Measurements from ENCODE around the gene FPR1.
"Not testable (repeated sequence)": the region's sequence is repeated elsewhere in the genome, so short reads cannot be mapped to it uniquely, and the experiment has no call there.

Gene FPR1

DNA sequence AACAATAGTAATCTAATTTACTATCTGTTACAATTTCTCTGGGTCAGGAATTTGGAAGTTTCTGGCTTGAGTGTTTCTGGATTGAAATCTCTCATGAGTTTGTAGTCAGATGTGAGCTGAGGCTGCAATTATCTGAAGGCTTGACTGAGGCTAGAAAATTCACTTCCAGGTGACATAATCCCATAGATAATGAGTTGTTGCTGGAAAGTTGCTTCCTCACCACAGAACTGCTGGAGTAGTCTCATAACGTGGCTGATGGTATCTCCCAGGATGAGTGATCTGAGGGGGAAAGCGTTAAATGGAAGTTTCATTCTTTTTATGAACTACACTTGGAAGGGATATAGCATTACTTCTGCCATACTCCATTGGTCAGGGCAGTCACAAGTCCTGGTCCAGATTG lies 28.0 kb upstream of the FPR1 start:
- no peak for DNase-seq (ENCODE audit: low read depth, low spot score)

DNA sequence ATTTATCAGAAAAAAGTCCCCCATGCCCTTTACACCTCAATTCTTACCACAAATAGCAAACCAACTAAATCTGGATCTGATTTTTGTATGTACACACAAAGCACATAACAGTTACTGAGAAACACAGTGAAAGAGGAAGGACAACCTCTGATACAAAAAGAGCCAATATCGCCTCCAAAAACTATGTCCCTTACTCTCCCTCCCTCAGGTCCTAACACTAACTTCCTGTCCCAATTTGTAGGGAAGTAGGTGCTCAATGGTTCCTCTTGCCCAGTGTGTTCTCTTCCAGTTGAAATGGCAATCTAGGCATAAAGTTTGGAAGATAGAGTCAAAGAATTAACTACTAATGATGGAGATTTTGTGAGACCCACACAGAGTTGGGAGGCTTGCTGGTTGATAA lies 27.5 kb upstream of the FPR1 start:
- DNase-seq (ENCODE audit: low read depth, low spot score), result no peak

DNA sequence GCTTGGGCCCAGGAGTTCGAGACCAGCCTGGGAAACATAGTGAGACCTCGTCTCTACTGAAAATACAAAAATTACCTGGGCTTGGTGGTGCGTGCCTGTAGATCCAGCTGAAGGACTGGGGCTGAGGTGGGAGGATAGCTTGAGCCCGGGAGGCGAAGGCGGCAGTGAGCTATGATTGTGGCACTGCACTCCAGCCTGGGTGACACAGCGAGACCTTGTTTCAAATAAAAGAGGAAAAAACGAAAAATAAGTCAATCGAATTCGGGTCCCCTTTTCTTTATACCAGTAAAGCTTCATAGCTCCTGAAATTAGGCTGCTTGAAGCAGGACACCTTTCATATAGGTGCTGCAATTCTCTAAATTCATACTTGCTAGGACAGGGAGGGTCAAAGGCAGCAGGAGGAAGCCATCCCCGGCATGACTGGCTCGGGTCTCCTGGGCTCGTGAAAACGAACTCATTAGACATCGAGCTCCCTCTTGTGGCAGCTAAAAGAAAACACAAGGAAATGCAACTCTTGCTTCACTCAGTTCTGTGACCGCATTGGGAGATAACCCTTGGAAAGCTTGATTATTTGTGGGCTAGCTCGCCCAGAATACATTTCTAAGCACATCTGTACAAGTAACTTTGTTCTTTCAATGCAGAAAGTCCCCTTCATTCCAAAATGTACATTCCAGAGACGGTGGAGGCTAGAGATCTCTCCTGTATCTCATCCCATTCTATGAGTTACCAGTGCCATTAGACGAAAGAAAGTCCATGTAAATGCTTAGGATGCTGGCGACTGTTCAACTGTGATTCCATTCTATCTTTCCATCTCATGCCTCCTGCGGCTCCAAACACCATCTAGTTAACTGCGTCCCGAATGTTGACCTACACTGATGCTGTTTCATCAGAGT lies 26.1 kb upstream of the FPR1 start:
- peak; percentile 82 for DNase-seq (ENCODE audit: low read depth, low spot score)

DNA sequence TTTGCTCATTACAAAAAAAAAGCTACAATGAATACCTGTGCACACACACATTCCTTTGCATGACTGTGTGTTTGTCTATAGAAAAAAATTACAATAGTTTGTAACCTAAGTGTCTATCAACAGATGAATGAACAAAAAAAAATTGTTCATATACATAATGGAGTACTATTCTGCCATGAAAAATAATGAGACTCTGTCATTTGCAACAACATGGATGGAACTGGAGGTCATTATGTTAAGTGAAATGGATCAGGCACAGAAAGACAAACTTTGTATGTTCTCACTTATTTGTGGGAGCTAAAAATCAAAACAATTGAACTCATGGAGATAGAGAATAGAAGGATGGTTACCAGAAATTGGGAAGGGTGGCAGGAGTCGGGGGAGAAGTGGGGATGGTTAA lies 24.9 kb upstream of the FPR1 start:
- not testable (repeated sequence) for DNase-seq (ENCODE audit: low read depth, low spot score)

DNA sequence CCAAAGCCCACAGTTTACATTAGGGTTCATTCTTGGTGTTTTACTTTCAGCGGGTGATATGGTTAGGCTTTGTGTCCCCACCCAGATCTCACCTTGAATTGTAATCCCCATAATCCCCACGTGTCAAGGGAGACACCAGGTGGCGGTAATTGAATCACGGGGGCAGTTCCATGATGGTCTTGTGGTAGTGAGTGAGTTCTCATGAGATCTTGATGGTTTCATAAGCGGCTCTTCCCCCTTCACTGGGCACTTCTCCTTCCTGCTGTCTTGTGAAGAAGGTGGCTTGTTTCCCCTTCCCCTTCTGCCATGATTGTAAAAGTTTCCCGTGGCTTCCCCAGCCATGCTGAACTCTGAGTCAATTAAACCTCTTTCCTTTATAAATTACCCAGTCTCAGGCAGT lies 21.3 kb upstream of the FPR1 start:
- no peak for DNase-seq (ENCODE audit: low read depth, low spot score)

DNA sequence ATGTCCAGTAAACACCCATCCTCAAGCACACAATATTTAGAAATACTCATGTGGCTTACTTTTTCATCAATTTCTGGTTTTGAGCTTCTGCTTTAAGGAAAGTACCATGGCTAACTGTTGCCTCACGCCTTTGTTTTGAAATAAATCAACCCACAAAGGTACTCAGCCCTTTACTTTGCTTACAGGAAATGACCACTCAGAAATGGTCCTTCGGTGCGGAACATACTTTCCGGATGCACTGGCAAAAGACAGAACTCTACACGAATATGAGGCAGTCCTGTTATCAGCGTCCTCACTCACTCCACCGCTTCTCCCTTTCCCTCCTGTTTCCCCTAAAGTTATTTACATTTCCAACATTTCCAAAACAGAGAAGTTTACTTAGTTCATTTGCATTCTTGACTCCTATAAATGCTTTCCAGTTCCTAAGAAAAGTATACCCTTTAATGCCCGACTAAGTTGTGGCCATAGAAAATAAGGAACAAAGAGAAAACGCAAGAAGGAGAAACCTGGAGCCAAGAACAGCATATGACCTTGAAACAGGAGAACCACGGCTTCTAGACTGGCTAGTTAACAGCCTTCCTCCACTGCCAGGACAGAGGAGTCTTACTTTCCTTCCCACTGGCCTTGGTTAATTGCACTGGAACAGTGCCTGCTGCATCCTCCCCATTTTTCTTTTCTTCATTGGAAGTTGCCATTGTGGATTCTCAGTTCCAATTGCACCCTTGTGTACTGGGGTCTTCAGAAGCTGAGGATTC lies 19.9 kb upstream of the FPR1 start:
- DNase-seq (ENCODE audit: low read depth, low spot score), result no peak

DNA sequence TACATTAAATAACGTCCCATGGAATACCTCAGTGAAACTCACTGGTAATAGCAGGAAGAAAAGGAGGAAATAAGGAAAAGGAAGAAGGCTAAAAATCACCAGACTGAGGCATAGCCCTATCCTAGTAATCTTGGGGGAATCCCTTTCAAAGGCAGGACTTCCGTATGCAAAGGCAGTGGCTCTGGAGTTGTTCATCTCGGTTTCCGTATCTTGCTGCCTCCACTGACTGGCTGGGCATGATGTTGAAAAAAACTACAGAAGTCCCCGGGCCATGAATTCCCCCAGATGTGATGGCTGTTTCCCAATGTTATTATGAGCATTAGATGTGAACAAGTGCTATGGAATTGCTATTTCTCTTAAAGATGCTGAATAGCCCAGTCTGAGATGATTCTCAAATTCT lies 14.8 kb upstream of the FPR1 start:
- DNase-seq (ENCODE audit: low read depth, low spot score), result no peak

DNA sequence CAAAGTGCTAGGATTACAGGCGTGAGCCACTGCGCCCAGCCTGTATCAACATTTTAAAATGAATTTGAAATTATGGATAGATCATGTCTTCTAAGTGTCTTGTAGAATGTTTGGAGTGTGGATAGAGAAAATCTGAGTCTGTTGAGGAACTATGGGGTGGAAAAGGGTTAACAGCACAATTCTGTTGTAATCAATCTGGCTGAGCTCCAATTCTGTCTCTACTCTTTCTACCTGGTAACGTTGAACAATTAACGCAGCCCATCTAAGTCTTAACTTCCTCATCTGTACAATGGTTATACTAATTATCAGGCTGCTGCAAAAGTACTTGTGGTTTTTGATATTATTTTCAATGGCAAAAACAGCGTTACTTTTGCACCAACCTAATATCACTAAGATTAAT lies 13.4 kb upstream of the FPR1 start:
- DNase-seq (ENCODE audit: low read depth, low spot score), result no peak

DNA sequence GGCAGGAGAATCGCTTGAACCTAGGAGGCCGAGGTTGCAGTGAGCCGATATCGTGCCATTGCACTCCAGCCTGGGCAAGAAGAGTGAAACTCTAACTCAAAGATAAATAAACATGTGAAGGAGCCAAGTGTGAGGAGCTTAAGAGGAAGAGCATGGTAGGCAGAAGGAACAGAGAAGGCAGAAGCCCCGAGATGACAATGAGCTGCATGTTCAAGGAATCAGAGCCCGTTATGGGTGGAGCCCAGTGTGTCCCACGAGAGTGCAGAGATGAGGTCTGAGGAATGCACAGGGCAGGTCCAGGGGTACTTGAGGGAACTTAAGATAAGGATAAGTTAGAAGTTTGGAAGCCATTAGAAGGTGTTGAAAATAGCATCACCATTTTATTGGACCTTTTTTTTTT lies 10.0 kb upstream of the FPR1 start:
- DNase-seq (ENCODE audit: low read depth, low spot score), result no peak

DNA sequence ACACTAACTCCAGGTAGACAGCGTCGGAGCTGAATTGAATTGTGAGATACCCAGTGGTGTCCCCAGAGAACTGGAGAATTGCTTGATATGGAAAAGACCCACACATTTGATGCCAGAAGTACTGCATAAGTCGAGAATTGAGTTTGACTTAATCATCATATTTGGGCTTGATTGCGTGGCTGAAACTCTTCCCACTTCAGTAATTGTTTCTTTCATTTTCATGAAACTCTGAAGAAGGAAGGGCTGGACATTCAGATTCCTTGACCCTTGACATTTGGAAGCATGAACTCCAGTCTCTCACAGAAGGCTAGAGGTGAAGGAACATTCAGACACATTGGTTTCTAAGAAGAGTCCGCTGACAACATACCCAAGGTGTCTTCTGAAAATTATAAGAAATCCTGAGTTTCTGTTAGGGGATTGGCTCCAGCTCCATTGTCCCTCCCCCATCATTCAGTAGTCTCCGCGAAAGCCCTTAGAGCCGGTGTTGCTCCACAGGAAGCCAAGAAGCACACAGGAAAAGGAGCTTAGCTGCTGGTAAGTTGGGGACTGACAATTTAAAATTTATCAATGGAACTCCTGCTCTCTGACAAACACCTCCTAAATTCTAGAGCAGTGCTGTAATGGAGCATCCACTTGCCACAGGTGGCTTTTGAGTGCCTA lies 9.1 kb upstream of the FPR1 start, which contains the start of gene FPR2:
Gene FPR2 (plus strand): TSS at position 484 of the 660 bp plus-strand sequence. CDS start 7,479 bp downstream, outside the sequence.
- no peak for DNase-seq (ENCODE audit: low read depth, low spot score)

DNA sequence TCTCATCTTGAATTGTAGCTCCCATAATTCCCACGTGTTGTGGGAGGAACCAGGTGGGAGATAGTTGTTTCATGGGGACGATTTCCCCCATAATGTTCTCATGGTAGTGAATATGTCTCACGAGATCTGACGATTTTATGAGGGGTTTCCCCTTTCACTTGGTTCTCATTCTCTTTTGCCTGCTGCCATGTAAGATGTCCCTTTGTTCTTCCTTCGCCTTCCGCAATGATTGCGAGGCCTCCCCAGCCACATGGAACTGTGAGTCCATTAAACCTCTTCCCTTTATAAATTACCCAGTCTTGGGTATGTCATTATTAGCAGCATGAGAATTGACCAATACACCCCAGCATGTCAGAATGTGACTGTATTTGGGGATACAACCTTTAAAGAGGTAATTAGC lies 3.9 kb upstream of the FPR1 start:
- DNase-seq (ENCODE audit: low read depth, low spot score), result no peak

DNA sequence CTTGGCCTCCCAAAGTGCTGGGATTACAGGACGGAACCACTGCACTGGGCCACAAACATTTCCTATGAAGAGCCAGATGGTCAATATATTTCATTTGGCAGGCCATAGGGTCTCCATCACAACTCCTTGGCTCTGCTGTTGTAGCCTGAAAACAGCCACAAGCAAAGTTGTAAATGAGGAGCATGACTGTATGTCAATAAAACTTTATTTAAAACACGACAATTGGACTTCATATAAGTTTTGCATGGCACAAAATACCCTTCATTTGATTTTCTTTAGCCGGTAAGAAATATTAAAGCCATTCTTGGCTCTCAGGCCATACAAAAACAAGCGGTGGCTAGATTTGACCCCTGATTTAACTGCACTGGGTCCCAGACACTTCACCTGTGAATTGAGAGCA lies 3.1 kb upstream of the FPR1 start:
- DNase-seq (ENCODE audit: low read depth, low spot score), result no peak

DNA sequence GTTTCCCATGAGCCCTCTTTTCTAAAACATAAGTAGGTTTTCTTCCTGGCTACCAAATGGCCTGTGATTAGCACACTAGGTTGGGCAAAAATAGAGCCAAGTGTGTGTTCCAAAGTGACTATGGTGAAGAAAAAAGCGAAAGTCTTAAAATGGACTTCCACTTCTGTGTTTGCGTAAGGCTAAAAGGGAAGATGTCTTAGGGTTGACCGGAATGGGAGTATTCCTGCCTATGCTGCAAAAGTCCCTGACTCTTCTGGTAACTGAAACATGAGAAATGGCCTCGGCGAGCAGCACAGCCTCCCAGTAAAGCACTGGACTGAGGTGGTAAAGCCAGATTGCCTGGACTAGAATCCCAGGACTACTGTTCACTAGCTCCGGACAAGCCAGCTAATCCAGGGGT lies 2.4 kb upstream of the FPR1 start:
- no peak for DNase-seq (ENCODE audit: low read depth, low spot score)

DNA sequence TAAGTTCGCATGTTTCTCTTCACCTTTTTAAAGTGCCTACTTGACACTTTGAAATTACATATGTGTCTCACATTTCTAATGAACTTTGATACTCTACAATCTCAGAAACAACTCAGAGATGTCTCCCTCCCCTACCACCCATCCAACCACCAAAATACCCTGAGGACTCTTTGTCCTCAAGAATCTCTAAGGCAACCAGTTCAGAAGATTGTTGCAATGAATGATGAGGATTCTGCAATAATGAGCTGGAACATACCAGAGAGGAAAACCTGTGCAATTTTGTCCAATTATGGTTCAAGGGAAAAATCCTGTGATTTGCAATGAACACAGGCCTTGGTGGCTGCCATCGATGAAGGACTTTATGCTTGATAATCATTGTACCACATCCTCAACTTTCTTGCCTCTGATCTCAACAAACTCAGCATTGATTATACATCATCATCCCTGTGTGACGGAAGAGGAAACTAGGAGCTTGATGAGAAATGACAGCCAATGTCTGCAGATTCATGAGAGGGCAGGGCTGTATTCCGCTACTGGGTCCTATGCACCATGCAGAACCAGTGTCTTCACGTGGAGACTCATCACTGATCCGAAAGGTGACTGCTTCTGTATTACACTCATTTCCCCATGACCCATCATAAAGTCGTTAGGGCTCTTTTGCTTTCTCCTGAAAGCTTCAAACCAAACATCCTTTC lies 1.1 kb downstream of the FPR1 start:
- DNase-seq (ENCODE audit: low read depth, low spot score), result no peak

DNA sequence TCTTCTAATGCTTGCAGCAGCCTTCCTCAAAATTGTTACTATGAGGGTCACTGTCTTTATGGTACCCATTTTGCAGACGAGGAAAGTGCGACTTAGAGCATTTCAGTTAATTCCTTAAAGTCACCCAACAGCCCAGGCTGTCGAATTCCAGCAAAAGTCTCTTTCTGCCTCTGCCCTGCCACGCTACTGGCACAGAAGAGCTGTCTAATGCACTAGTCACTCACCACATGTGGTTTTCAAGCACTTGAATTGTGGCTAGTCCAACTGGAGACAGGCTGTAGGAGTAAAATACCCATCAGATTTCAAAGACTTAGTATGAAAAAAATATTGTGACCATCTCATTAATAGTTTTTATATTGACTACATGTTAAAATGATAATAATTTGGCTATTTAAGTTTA lies 1.7 kb downstream of the FPR1 start:
- no peak for DNase-seq (ENCODE audit: low read depth, low spot score)

DNA sequence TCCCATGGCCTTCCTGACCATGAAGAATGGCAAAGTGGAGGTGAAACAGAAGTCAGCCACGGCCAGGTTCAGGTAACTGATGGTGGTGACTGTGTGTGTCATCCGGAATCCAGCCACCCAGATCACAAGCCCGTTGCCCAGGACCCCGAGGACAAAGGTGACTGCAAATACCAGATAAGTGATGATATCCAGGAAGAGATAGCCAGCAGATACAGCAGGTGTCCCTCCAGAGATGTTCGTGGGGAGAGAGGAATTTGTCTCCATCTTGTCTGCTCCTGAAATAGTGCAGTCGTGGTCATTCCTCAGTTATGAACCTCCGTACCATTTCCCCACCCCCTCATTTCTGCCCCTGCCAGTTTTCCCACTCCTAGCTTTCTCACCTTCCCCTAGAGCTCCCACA lies 4.9 kb downstream of the FPR1 start:
- no peak for DNase-seq (ENCODE audit: low read depth, low spot score)

DNA sequence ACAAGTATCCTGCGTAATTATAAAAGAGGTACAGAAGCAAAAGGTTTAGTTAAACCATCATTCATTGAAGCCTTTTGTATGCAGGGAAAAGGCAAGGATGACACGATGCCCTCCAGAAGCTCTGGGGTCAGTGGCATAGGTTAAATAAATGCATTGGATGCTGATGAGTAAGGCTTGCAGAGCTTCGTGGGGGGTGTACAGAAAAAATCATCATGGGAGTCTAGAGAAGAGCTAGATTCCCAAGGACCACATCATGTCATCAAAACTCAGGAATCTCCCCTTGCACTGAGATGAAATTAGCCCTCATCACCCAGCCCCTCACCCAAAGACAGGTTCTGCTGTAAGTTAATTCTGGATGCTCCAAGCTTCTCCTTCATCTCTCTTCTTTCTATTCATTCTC lies 8.3 kb downstream of the FPR1 start:
- no peak for DNase-seq (ENCODE audit: low read depth, low spot score)

DNA sequence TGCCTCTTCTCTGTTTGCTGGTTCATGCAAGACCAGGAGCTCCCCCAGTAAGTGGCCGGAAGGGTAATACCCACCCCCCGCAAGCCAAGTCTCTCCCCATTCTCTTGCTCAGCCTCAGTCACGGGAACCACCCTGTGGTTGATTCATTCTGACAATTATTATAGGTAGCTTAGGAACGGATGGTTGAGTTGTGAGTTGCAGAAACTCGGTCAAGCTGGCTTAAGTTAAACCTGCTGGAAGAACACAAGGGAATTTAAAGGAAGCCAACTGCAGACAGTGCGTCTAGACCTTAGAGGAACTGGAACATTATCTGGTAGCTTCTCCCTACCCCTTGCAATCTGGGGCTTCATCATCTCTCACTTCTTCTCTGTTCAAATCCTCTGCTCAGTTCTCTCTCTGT lies 8.9 kb downstream of the FPR1 start:
- no peak for DNase-seq (ENCODE audit: low read depth, low spot score)

DNA sequence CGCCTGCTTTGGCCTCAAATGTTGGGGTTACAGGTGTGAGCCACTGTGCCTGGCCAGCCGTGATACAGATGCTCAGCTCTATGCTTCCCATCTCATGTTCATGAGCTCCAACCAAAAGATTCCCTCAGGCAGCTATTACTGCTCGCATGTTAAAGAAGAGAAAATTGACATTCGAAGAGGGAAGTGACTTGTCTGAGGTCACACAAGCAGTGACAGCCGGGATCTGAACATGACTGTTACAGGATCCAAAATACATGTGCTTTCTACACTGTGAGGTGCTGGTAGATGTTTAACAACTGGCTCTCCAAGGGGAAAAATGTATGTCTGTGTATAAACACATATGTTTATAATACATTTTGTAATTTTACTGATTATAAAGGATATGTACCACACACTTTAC lies 11.3 kb downstream of the FPR1 start:
- DNase-seq (ENCODE audit: low read depth, low spot score), result no peak

DNA sequence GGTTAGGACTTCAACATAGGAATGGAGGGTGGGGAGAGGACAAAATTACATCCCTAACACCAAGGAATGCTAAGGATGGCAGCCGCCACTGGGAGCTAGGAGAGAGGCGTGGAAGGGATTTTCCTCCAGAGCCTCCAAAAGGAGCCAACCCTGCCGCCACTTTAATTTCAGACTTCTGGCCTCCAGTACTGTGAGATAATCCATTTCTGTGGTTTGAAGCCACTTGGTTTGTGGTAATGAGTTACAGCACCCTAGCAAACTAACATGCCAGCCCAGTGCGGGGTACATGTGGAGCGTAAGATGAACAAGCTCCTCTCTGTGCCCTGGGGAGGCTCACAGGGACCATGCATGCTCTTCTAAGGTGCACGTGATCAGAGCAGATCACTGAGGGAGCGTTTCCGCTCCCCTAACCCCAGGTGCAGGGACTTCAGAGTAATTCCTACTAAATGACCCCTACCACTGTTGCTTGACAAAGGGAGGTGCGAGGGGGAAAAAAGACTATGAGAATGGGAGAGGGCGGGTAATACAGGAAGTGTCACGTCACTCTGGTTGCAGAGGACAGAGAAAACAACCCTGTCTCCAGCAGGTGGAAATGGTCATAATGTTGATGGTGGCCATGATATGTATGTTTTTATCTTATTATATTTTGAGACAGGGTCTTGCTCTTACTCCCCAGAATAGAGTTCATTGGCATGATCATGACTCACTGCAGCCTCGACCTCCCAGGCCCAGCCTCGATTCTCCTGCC lies 12.0 kb downstream of the FPR1 start:
- no peak for DNase-seq (ENCODE audit: low read depth, low spot score)

DNA sequence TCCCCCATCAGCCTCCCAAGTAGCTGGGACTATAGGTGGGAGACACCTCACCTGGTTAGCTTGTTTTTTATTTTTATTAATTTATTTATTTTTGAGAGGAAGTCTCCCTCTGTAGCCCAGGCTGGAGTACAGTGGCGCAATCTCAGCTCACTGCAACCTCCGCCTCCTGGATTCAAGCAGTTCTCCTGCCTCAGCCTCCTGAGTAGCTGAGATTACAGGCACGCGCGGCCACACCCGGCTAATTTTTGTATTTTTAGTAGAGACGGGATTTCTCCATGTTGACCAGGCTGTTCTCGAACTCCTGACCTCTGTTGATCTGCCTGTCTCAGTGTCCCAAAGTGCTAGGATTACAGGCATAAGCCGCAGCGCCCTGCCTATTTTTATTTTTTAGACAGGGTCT lies 13.2 kb downstream of the FPR1 start:
- not testable (repeated sequence) for DNase-seq (ENCODE audit: low read depth, low spot score)

All from ELF-1 (cell line).